B cell (primary cell): ENCODE measurements around the gene C5orf15. TPM values are rescaled to one million over a fixed set of nuclear protein-coding genes. Genes with fewer than 3 reads are reported as not detected.

Experiments used
- ATAC-seq: fragments of 200-7000 bp; cut with Tn5 transposase; one replicate; pipeline ENCODE4 v1.10.0; 2021; ENCODE audit warnings: low read depth, mild to moderate bottlenecking, moderate number of reproducible peaks, moderate library complexity
- CTCF ChIA-PET: fragments of 350-600 bp; sonication (Branson Sonifier 250); formaldehyde crosslinking; loops from one replicate; lab custom pipeline; 2021; ENCODE audit warnings: antibody characterized with exemption, inconsistent platforms; lab: Charles Lee
- POLR2A ChIA-PET: fragments of 350-600 bp; sonication (Branson Sonifier 250); formaldehyde crosslinking; loops from one replicate; lab custom pipeline; 2021; ENCODE audit warnings: antibody characterized with exemption; lab: Charles Lee
- DNase-seq: peaks from one replicate; pipeline ENCODE4 v3.0.0; 2013
- H2AFZ ChIP-seq: 2 replicates; pipeline ENCODE4 v1.6.1; 2012; ENCODE audit warnings: mild to moderate bottlenecking, low read depth, low read length; ENCODE audit not compliant: insufficient read depth, poor library complexity, severe bottlenecking
- H3K27ac ChIP-seq, 2 donors: 1 replicate in 1 of 2; 2 replicates in 1 of 2; pipeline ENCODE4 v1.5.1; 2012 to 2013; ENCODE audit warnings: low read length in 2 of 2, mild to moderate bottlenecking in 2 of 2, moderate library complexity in 1 of 2
- H3K27me3 ChIP-seq, 4 experiments: fragments of 200-600 bp in 1 of 4; sonication (generic) in 1 of 4; replicated peaks in 1 of 4; 1 replicate in 2 of 4; 2 replicates in 2 of 4; pipeline versions ENCODE4 v1.6.1 to v1.7.0; 2013 to 2016; ENCODE audit warnings: low read length in 3 of 4, mild to moderate bottlenecking in 2 of 4, mixed read lengths in 1 of 4, moderate library complexity in 1 of 4; ENCODE audit not compliant: insufficient read depth in 4 of 4, control insufficient read depth in 3 of 4; ENCODE audit errors: control extremely low read depth in 1 of 4
- H3K36me3 ChIP-seq, 2 experiments: replicated peaks in 1 of 2; 1 replicate in 1 of 2; 2 replicates in 1 of 2; pipeline versions ENCODE4 v1.6.1 to v1.7.1; 2013; ENCODE audit warnings: low read length in 1 of 2; ENCODE audit not compliant: insufficient read depth in 2 of 2, control insufficient read depth in 1 of 2; ENCODE audit errors: control extremely low read depth in 1 of 2, extremely low read depth in 1 of 2
- H3K4me1 ChIP-seq, 2 donors: fragments of 200-600 bp in 1 of 2; sonication (generic) in 1 of 2; 1 replicate in 1 of 2; 2 replicates in 1 of 2; pipeline versions ENCODE4 v1.5.1 to v1.6.1; 2013 to 2017; ENCODE audit warnings: low read length in 2 of 2; ENCODE audit not compliant: control insufficient read depth in 2 of 2, insufficient read depth in 2 of 2
- H3K4me2 ChIP-seq: replicated peaks from 2 replicates; pipeline ENCODE3; 2012; ENCODE audit warnings: mild to moderate bottlenecking, low read depth, low read length; ENCODE audit not compliant: poor library complexity, severe bottlenecking
- H3K4me3 ChIP-seq, 5 experiments: fragments of 200-600 bp in 1 of 5; sonication (generic) in 1 of 5; 1 replicate in 3 of 5; 2 replicates in 2 of 5; pipeline versions ENCODE4 v1.5.1 to v1.7.0; 2011 to 2016; ENCODE audit warnings: low read length in 4 of 5, mild to moderate bottlenecking in 4 of 5, low read depth in 2 of 5, control low read depth in 1 of 5, moderate library complexity in 1 of 5; ENCODE audit not compliant: insufficient read depth in 1 of 5; ENCODE audit errors: control extremely low read depth in 1 of 5, extremely low read depth in 1 of 5
- H3K79me2 ChIP-seq: fragments of 200-600 bp; sonication (generic); one replicate; pipeline ENCODE4 v1.6.0; 2016; ENCODE audit warnings: low read length; ENCODE audit not compliant: control insufficient read depth, insufficient read depth
- H3K9ac ChIP-seq: fragments of 200-600 bp; sonication (generic); 2 replicates; pipeline ENCODE4 v1.6.1; 2017; ENCODE audit warnings: mild to moderate bottlenecking, low read length, moderate library complexity
- H3K9me3 ChIP-seq, 3 donors: one replicate each; pipeline versions ENCODE4 v1.6.1 to v1.7.1; 2013; ENCODE audit warnings: low read length in 2 of 3; ENCODE audit not compliant: control insufficient read depth in 2 of 3, insufficient read depth in 1 of 3; ENCODE audit errors: control extremely low read depth in 1 of 3
- H4K20me1 ChIP-seq: 2 replicates; pipeline ENCODE4 v1.6.0; 2012; ENCODE audit warnings: mild to moderate bottlenecking, low read length; ENCODE audit not compliant: insufficient read depth, control insufficient read depth, poor library complexity, severe bottlenecking
- H3K27ac Mint-ChIP-seq: one replicate; pipeline ENCODE4 v1.8.0; 2021; ENCODE audit warnings: mixed read lengths
- H3K27me3 Mint-ChIP-seq: one replicate; pipeline ENCODE4 v1.8.0; 2021; ENCODE audit warnings: mixed read lengths
- H3K4me1 Mint-ChIP-seq: one replicate; pipeline ENCODE4 v1.8.0; 2021; ENCODE audit warnings: mixed read lengths
- H3K4me3 Mint-ChIP-seq: one replicate; pipeline ENCODE4 v1.8.0; 2021; ENCODE audit warnings: mixed read lengths
- H3K9me3 Mint-ChIP-seq: one replicate; pipeline ENCODE4 v1.8.0; 2022; ENCODE audit warnings: mixed read lengths; ENCODE audit not compliant: insufficient read depth
- CTCF ChIP-seq: fragments of 200-600 bp; IDR thresholded peaks from one replicate; pipeline ENCODE4 v1.8.0; 2022; ENCODE audit warnings: antibody characterized with exemption, mild to moderate bottlenecking
- EZH2 ChIP-seq: IDR thresholded peaks from 2 replicates; pipeline ENCODE4 v1.6.1; 2012; ENCODE audit warnings: borderline replicate concordance, low read depth, mild to moderate bottlenecking, moderate library complexity, low read length; ENCODE audit not compliant: insufficient read depth, poor library complexity, severe bottlenecking
- WGBS: methylation state at CpG from one replicate; pipeline ENCODE4 v1.1.5; 2013; ENCODE audit warnings: missing lambda C conversion rate; ENCODE audit not compliant: insufficient coverage; 5-methylcytosine and 5-hydroxymethylcytosine counted together
- intact Hi-C: fragments of 100-400 bp; cut with micrococcal nuclease; formaldehyde crosslinking; loops from one replicate; pipeline ENCODE4 v1.10.0; 2022
- polyA plus RNA-seq: library from polyadenylated mRNA; depleted of rRNA; stranded (reverse); fragments of >200 nt; gene quantifications from 2 replicates; pipeline ENCODE4 v1.2.3, GENCODE V29; 2012
- total RNA-seq, 2 donors: library from RNA; stranded (reverse); fragments of 120-200 nt in 1 of 2; gene quantifications; 1 replicate in 1 of 2; 2 replicates in 1 of 2; pipeline versions ENCODE4 v1.2.3 to v1.2.4, GENCODE V29; 2013 to 2022

The C5orf15 gene
- total and polyA plus RNA-seq, 2 donors (not counting 1 experiment from before 2014, with no cell fraction given) = 22.7 to 28.2 TPM

- intact Hi-C loops = no loop called here
- no peak overlapping the region for H2AFZ ChIP-seq
- WGBS = 94% methylated on average over 5 of the region's 9 CpGs
- no peaks in the 10 kb centered on the region for H3K9me3 ChIP-seq
- Mint-ChIP-seq H3K27me3 (no peaks in the 10 kb centered on the region), H3K9me3 (no peaks in the 10 kb centered on the region), H3K4me3 (no peak overlapping the region), H3K27ac (no peak overlapping the region), H3K4me1 (peaks cover 61% of the 10 kb centered on the region)
- H3K4me3 ChIP-seq = no peak overlapping the region
- H3K4me2 ChIP-seq = no peak overlapping the region
- CTCF ChIA-PET = interaction anchor here (1.5 to 2.2 kb wide), 3 partner anchors 10 to 45 kb away, joined by 4 to 8 read pairs (median 5); partner anchors contain the start of gene VDAC1
- H3K27me3 ChIP-seq = no peaks in the 10 kb centered on the region
- H4K20me1 ChIP-seq = peaks cover 51% of the 10 kb centered on the region
- peaks cover 16 to 22% of the 10 kb centered on the region in 2 donors for H3K4me1 ChIP-seq
- DNase-seq (no peak), ATAC-seq (no peak)
- H3K27ac ChIP-seq = no peak overlapping the region
- POLR2A ChIA-PET = no interaction called here
- peaks cover 3 to 19% of the 10 kb centered on the region in 2 experiments for H3K36me3 ChIP-seq
- H3K9ac ChIP-seq = no peak overlapping the region
- H3K79me2 ChIP-seq = peaks cover 95% of the 10 kb centered on the region
- TF ChIP-seq CTCF (no peak), EZH2 (no peak)
These were observed 26.0 kb upstream of the C5orf15 start for GRCh38 chr5:133994297-133994989.
